IPS-20b (cell line): ENCODE data around the gene GMPS.
A peak's percentile ranks its signal among the peaks of the same experiment; 100 is the strongest.
"Not testable (repeated sequence)": the region's sequence is repeated elsewhere in the genome, so short reads cannot be mapped to it uniquely, and the experiment has no call there.

Source experiments
- H3K27ac ChIP-seq: one replicate; pipeline ENCODE4 v1.5.1; 2013; ENCODE audit warnings: low read length
- H3K27me3 ChIP-seq: 2 replicates; pipeline ENCODE4 v1.6.1; 2013; ENCODE audit warnings: mild to moderate bottlenecking, low read length, inconsistent platforms; ENCODE audit not compliant: insufficient read depth
- H3K36me3 ChIP-seq: 2 replicates; pipeline ENCODE4 v1.6.1; 2013; ENCODE audit warnings: low read depth, mild to moderate bottlenecking, inconsistent platforms, low read length, moderate library complexity; ENCODE audit not compliant: insufficient read depth
- H3K4me1 ChIP-seq: 2 replicates; pipeline ENCODE4 v1.6.1; 2013; ENCODE audit warnings: mild to moderate bottlenecking, control low read depth, inconsistent platforms, low read length, moderate library complexity; ENCODE audit not compliant: insufficient read depth
- H3K4me3 ChIP-seq: 2 replicates; pipeline ENCODE4 v1.5.1; 2013; ENCODE audit warnings: mild to moderate bottlenecking, low read length, inconsistent platforms
- H3K9ac ChIP-seq: 2 replicates; pipeline ENCODE4 v1.6.1; 2013; ENCODE audit warnings: low read depth, mild to moderate bottlenecking, inconsistent platforms, low read length, moderate library complexity
- H3K9me3 ChIP-seq: 2 replicates; pipeline ENCODE4 v1.6.1; 2013; ENCODE audit warnings: mild to moderate bottlenecking, low read depth, low read length, inconsistent platforms; ENCODE audit not compliant: insufficient read depth

The GMPS gene

GRCh38 chr3:155870133-155870944 is at the start of gene GMPS:
GMPS (plus strand) TSS chr3:155870650; CDS start chr3:155870871, 221 bp downstream.
- no peaks in the 10 kb centered on the region for H3K27me3 ChIP-seq
- no peaks in the 10 kb centered on the region for H3K9me3 ChIP-seq
- peaks cover 13% of the 10 kb centered on the region for H3K4me1 ChIP-seq
- H3K27ac ChIP-seq = peak within 1 kb of the TSS; percentile 86
- H3K36me3 ChIP-seq = no peaks in the 10 kb centered on the region
- peak within 1 kb of the TSS; percentile 95 for H3K9ac ChIP-seq
- H3K4me3 ChIP-seq = peak within 1 kb of the TSS; percentile 82

DNA sequence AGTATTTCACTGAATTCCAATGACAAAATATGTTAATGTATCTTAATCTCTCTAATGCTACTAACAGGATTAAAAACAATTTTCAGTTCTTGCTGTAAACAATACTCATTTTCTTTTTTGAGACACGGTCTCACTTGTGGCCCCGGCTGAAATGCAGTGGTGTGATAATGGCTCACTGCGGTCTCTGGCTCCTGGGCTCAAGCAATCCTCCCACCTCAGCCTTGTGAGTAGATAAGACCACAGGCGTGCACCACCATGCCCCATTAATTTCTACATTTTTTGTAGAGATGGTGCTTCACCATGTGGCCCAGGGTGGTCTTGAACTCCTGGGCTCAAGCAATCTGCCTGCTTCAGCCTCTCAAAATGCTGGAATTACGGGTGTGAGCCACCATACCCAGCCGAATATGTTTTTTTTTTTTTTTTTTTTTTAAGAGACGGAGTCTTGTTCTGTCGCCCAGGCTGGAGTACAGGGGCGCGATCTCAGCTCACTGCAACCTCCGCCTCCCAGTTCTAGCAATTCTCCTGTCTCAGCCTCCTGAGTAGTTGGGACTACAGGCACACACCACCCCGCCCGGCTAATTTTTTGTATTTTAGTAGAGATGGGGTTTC is 41.9 kb upstream of the GMPS start:
- not testable (repeated sequence) for H3K27ac ChIP-seq, H3K4me1 ChIP-seq, H3K27me3 ChIP-seq, H3K36me3 ChIP-seq, H3K4me3 ChIP-seq, H3K9ac ChIP-seq, H3K9me3 ChIP-seq

- H3K27me3 ChIP-seq = no peaks in the 10 kb centered on the region
- H3K9me3 ChIP-seq = no peaks in the 10 kb centered on the region
- H3K27ac ChIP-seq = no peak overlapping the region
- H3K4me1 ChIP-seq = no peaks in the 10 kb centered on the region
- no peaks in the 10 kb centered on the region for H3K36me3 ChIP-seq
- H3K9ac ChIP-seq = no peak overlapping the region
- H3K4me3 ChIP-seq = no peak overlapping the region
These were observed 34.9 kb upstream of the GMPS start for GRCh38 chr3:155835341-155836071.

- Histone ChIP-seq H3K4me3 (no peak overlapping the region), H3K36me3 (peaks cover 4% of the 10 kb centered on the region; the same call in 1 of the 2 replicates), H3K27ac (no peak overlapping the region)
These were observed 26.9 kb upstream of the GMPS start for GRCh38 chr3:155843569-155843968.

GRCh38 chr3:155846119-155846518 is 24.3 kb upstream of the GMPS start:
- Histone ChIP-seq H3K36me3 (peaks cover 4% of the 10 kb centered on the region; the same call in 1 of the 2 replicates), H3K27me3 (no peaks in the 10 kb centered on the region), H3K4me3 (no peak overlapping the region), H3K9me3 (no peaks in the 10 kb centered on the region), H3K27ac (no peak overlapping the region), H3K4me1 (no peaks in the 10 kb centered on the region), H3K9ac (no peak overlapping the region)

More at GRCh38 chr3:155843569-155843968, 26.9 kb upstream of the GMPS start:
- Histone ChIP-seq H3K4me1 (no peaks in the 10 kb centered on the region), H3K27me3 (no peaks in the 10 kb centered on the region), H3K9ac (no peak overlapping the region), H3K9me3 (no peaks in the 10 kb centered on the region)

DNA sequence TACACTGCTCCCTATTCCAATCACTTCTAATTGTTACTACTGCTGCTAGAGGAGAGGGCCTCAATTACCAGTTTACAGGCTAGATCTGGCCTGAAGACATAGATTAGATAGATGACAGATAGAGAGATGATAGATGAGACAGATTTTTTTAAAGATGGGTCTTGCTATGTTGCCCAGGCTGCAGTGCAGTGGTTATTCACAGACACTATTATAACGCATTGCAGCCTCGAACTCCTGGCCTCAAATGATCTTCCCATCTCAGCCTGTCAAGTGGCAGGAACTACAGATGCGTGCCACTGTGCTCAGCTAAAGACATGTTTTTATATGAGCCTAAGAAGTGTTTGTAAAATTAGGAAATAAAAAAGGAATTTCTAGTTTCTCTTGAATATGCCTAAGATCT is 22.5 kb upstream of the GMPS start:
- no peak overlapping the region for H3K9ac ChIP-seq
- no peaks in the 10 kb centered on the region for H3K9me3 ChIP-seq
- H3K27me3 ChIP-seq = no peaks in the 10 kb centered on the region
- H3K36me3 ChIP-seq = peaks cover 4% of the 10 kb centered on the region; the same call in 1 of the 2 replicates
- H3K4me1 ChIP-seq = peaks cover 12% of the 10 kb centered on the region
- H3K4me3 ChIP-seq = no peak overlapping the region
- H3K27ac ChIP-seq = no peak overlapping the region

DNA sequence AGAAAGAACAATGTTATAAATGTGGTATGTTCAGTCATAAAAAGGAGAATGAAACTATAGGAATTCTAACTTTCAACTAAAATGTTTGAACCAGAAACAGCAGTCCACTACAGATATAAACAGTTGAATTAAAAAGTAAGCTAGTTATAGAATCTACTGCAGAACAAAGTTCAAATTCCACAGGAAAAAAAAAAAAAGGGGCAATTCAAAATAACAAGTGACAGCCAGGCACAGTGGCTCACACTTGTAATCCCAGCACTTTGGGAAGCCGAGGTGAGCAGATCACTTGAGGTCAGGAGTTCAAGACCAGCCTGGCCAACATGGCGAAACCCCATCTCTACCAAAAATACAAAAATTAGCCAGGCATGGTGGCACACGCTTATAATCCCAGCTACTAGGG is 21.0 kb upstream of the GMPS start:
- peaks cover 12% of the 10 kb centered on the region for H3K4me1 ChIP-seq
- H3K9ac ChIP-seq, H3K27me3 ChIP-seq, H3K9me3 ChIP-seq, H3K4me3 ChIP-seq, H3K36me3 ChIP-seq, H3K27ac ChIP-seq: not testable (repeated sequence)

GRCh38 chr3:155852341-155852740 is 18.1 kb upstream of the GMPS start:
- H3K36me3 ChIP-seq = peaks cover 4% of the 10 kb centered on the region; the same call in 1 of the 2 replicates
- peak overlapping the region; percentile 92 for H3K4me3 ChIP-seq
- peaks cover 12% of the 10 kb centered on the region for H3K4me1 ChIP-seq
- peak overlapping the region; percentile 87 for H3K9ac ChIP-seq
- H3K27ac ChIP-seq = no peak overlapping the region
- H3K9me3 ChIP-seq = no peaks in the 10 kb centered on the region
- no peaks in the 10 kb centered on the region for H3K27me3 ChIP-seq

GRCh38 chr3:155853214-155854140 is 17.0 kb upstream of the GMPS start:
- Histone ChIP-seq H3K36me3 (no peaks in the 10 kb centered on the region), H3K9ac (peak overlapping the region; percentile 87), H3K4me3 (peak overlapping the region; percentile 92), H3K27me3 (no peaks in the 10 kb centered on the region), H3K4me1 (peaks cover 12% of the 10 kb centered on the region), H3K27ac (no peak overlapping the region), H3K9me3 (no peaks in the 10 kb centered on the region)

DNA sequence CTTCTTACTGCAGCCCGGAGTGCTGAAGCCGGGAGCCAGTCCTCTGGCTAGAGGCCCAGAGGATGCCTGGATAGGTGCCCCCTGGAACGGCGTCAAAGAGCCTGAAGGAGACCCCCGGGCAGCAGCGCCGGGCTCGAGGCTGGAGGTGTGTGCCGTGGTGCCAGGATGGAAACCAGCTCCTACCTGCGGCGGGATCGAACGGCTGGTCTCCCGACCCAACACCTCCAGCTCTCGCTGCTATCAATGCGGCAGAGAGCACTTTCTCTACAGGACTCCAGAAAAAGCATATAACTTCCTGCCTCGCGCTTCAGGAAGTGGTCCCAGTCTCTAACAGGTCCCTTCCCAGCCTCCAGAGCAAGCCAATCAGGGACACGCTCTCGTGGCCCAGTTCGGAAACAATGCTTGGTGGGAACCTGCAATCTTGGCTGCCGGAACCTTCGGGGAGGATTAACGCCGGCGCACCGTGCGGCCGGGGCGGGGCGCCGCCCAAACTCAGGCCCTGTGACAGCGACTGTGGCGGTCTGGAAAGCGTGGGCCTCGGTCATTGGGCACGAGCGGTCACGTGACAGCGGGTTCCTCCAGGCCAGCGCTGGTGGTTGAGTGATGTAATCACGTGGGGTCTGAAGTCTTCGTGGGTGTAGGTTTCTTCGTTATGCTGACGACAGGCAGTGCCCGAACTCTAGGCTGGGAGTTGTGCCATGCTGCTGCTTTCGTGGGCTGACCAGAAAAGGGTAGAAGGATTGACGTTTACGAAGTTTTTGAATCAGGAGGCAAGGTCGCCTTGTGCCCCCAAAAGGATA is 16.1 kb upstream of the GMPS start, which contains the start of gene SLC33A1:
TSS of gene SLC33A1 (minus strand) at position 287 of the 800 bp plus-strand sequence. CDS start 430 bp downstream, outside the sequence.
- Histone ChIP-seq H3K9ac (peak within 1 kb of the TSS; percentile 87), H3K4me1 (peaks cover 12% of the 10 kb centered on the region), H3K36me3 (no peaks in the 10 kb centered on the region), H3K27me3 (no peaks in the 10 kb centered on the region), H3K4me3 (peak within 1 kb of the TSS; percentile 92), H3K27ac (no peak within 1 kb of the TSS), H3K9me3 (no peaks in the 10 kb centered on the region)
